Kidney (tissue), 14 donors: ENCODE measurements around the gene IPCEF1. TPM values are rescaled to one million over a fixed set of nuclear protein-coding genes. Genes with fewer than 3 reads are reported as not detected.
A peak's percentile ranks its signal among the peaks of the same experiment; 100 is the strongest.

Source experiments
- DNase-seq, 5 donors: peaks; one replicate each; pipeline ENCODE4 v3.0.0-alpha.2; 2013 to 2020
- FAIRE-seq: peaks from 2 replicates; lab custom pipeline; 2012; peaks lifted over from hg19 to GRCh38; lab: Jason Lieb, UNC
- H3K27ac ChIP-seq, 2 donors: one replicate each; pipeline ENCODE4 v1.7.0; 2013; ENCODE audit warnings: low read depth in 2 of 2, low read length in 2 of 2, inconsistent platforms in 1 of 2
- H3K27me3 ChIP-seq: one replicate; pipeline ENCODE4 v1.7.1; 2013; ENCODE audit warnings: low read length, inconsistent platforms; ENCODE audit not compliant: control insufficient read depth, insufficient read depth
- H3K36me3 ChIP-seq, 3 donors: one replicate each; pipeline versions ENCODE4 v1.7.0 to v1.7.1; 2013; ENCODE audit warnings: low read length in 3 of 3, control low read depth in 1 of 3, inconsistent platforms in 1 of 3; ENCODE audit not compliant: insufficient read depth in 3 of 3, control insufficient read depth in 2 of 3
- H3K4me1 ChIP-seq, 3 donors: one replicate each; pipeline versions ENCODE4 v1.7.0 to v1.7.1; 2013; ENCODE audit warnings: low read length in 3 of 3, inconsistent platforms in 1 of 3, low read depth in 1 of 3; ENCODE audit not compliant: control insufficient read depth in 2 of 3, insufficient read depth in 2 of 3
- H3K4me3 ChIP-seq, 3 donors: one replicate each; pipeline versions ENCODE4 v1.7.0 to v1.8.1; 2013; ENCODE audit warnings: low read length in 3 of 3, control low read depth in 1 of 3, inconsistent platforms in 1 of 3
- H3K9ac ChIP-seq, 3 donors: one replicate each; pipeline versions ENCODE4 v1.7.0 to v1.7.1; 2013; ENCODE audit warnings: low read length in 3 of 3, control low read depth in 1 of 3, inconsistent platforms in 1 of 3
- H3K9me3 ChIP-seq, 3 donors: one replicate each; pipeline versions ENCODE4 v1.7.0 to v1.7.1; 2013; ENCODE audit warnings: low read length in 3 of 3, control low read depth in 1 of 3, inconsistent platforms in 1 of 3; ENCODE audit not compliant: control insufficient read depth in 2 of 3, insufficient read depth in 1 of 3
- CTCF ChIP-seq: IDR thresholded peaks from 3 replicates; pipeline ENCODE4 v1.5.1; 2012; ENCODE audit warnings: mild to moderate bottlenecking, moderate library complexity, borderline replicate concordance; ENCODE audit not compliant: insufficient read depth; ENCODE audit errors: extremely low read depth
- intact Hi-C: fragments of 100-400 bp; cut with DNase I; formaldehyde crosslinking; loops from one replicate; pipeline ENCODE4 v1.11.1; 2022
- polyA plus RNA-seq: library from polyadenylated mRNA; stranded (reverse); fragments of 350-450 nt; fragmentation: Illumina TruSeq; extraction: RNeasy Lipid Tissue Mini Kit (QIAGEN cat#74804); gene quantifications from one replicate; pipeline ENCODE4 v1.2.3, GENCODE V29; 2014; ENCODE audit warnings: low read depth, low replicate concordance; ENCODE audit not compliant: insufficient read depth
- total RNA-seq: library from RNA; stranded (reverse); fragmentation: NEBNext Ultra II Directional; extraction: Animal tissue kit (Norgen Biotek cat#: 25700); gene quantifications from one replicate; pipeline ENCODE4 v1.2.1, GENCODE V29; 2021
- donor health status: control.
- donor health status: control.
- donor health status: control.
- donor health status: control.
- donor health status: control.
- donor health status: DM: yes; HTN: yes; CAD: no.
- donor health status: Normal renal cell carcinoma (clear cell type).

Gene IPCEF1
- total and polyA plus RNA-seq, 2 donors from 2014 or later: 2.7 to 25.9 TPM

- Histone ChIP-seq H3K4me3 (peak overlapping the region in 2 of 3 donors; percentile 3 to 46), H3K36me3 (no peaks in the 10 kb centered on the region), H3K9ac (no peak overlapping the region), H3K9me3 (no peaks in the 10 kb centered on the region), H3K27ac (no peak overlapping the region), H3K4me1 (no peaks in the 10 kb centered on the region), H3K27me3 (no peaks in the 10 kb centered on the region)
- peak; percentile 68 for TF ChIP-seq CTCF
- DNase-seq (peak in 2 of 5 donors; percentile 60), FAIRE-seq (peak; percentile 98)
- intact Hi-C loops: loop anchor here (10.0 kb wide), 1 partner anchor 122 kb away; no protein-coding TSS in a partner anchor
Observed at GRCh38 chr6:154276810-154277628, 79.6 kb downstream of the IPCEF1 start.

GRCh38 chr6:154274168-154274567 is 82.4 kb downstream of the IPCEF1 start:
- intact Hi-C loops: loop anchor here (10.0 kb wide), 1 partner anchor 119 kb away; no protein-coding TSS in a partner anchor
- Histone ChIP-seq H3K4me1 (no peaks in the 10 kb centered on the region), H3K36me3 (no peaks in the 10 kb centered on the region), H3K4me3 (no peak overlapping the region), H3K9ac (no peak overlapping the region), H3K27ac (no peak overlapping the region), H3K9me3 (no peaks in the 10 kb centered on the region), H3K27me3 (no peaks in the 10 kb centered on the region)
- FAIRE-seq (no peak), DNase-seq (no peak)
- no peak for TF ChIP-seq CTCF

GRCh38 chr6:154268486-154268885 is 88.1 kb downstream of the IPCEF1 start:
- FAIRE-seq: no peak
- intact Hi-C loops: no loop called here
- TF ChIP-seq CTCF: no peak
- H3K4me3 ChIP-seq: no peak overlapping the region
- DNase-seq: no peak
- H3K9me3 ChIP-seq: no peaks in the 10 kb centered on the region
- H3K9ac ChIP-seq: no peak overlapping the region
- no peaks in the 10 kb centered on the region for H3K36me3 ChIP-seq
- no peaks in the 10 kb centered on the region for H3K4me1 ChIP-seq
- no peak overlapping the region for H3K27ac ChIP-seq
- no peaks in the 10 kb centered on the region for H3K27me3 ChIP-seq
